HepG2 (cell line): ENCODE data around the gene ST6GALNAC6. TPM values are rescaled to one million over a fixed set of nuclear protein-coding genes. Genes with fewer than 3 reads are reported as not detected.

Source experiments
- FOSL2 ChIP-seq: sonication (generic); formaldehyde crosslinking; IDR thresholded peaks from 2 replicates; pipeline ENCODE4 v1.4.0; 2020; ENCODE audit warnings: missing genetic modification reagents
- MAFK ChIP-seq, 2 experiments: IDR thresholded peaks in 1 of 2; conservative IDR thresholded peaks in 1 of 2; 2 replicates each; pipeline ENCODE4 v1.6.1; 2011; ENCODE audit warnings: improper control_type of control experiment in 2 of 2, low read length in 2 of 2
- NR2F2 ChIP-seq: IDR thresholded peaks from 2 replicates; pipeline ENCODE4 v1.6.1; 2012; ENCODE audit warnings: low read depth, inconsistent platforms, borderline replicate concordance
- PPARG ChIP-seq: conservative IDR thresholded peaks from 2 replicates; pipeline ENCODE4 v1.6.1; 2016; ENCODE audit warnings: missing biosample characterization, missing genetic modification reagents
- RAD51 ChIP-seq: fragments of 450-650 bp; IDR thresholded peaks from 2 replicates; pipeline ENCODE4 v1.6.1; 2016; ENCODE audit warnings: borderline replicate concordance
- REL ChIP-seq: sonication (generic); formaldehyde crosslinking; conservative IDR thresholded peaks from 2 replicates; pipeline ENCODE4 v1.8.0; 2022; ENCODE audit warnings: mild to moderate bottlenecking, missing genetic modification reagents, moderate library complexity
- RFXANK ChIP-seq: IDR thresholded peaks from 2 replicates; pipeline ENCODE4 v1.6.1; 2016
- RXRB ChIP-seq: IDR thresholded peaks from 2 replicates; pipeline ENCODE4 v1.6.1; 2016; ENCODE audit warnings: borderline replicate concordance, missing genetic modification reagents, missing compliant biosample characterization
- SKI ChIP-seq: fragments of 450-650 bp; IDR thresholded peaks from one replicate; pipeline ENCODE4 v1.6.1; 2018; ENCODE audit warnings: mild to moderate bottlenecking; ENCODE audit not compliant: partially characterized antibody
- STAG1 ChIP-seq: sonication (generic); formaldehyde crosslinking; IDR thresholded peaks from 2 replicates; pipeline ENCODE4 v1.4.0; 2020; ENCODE audit warnings: missing genetic modification reagents
- ZBTB3 ChIP-seq: sonication (generic); formaldehyde crosslinking; IDR thresholded peaks from 2 replicates; pipeline ENCODE4 v1.4.0; 2020; ENCODE audit warnings: low read depth, mild to moderate bottlenecking, moderate library complexity, missing genetic modification reagents, borderline replicate concordance
- ZNF124 ChIP-seq: sonication (generic); formaldehyde crosslinking; IDR thresholded peaks from 2 replicates; pipeline ENCODE4 v1.4.0; 2020; ENCODE audit warnings: missing genetic modification reagents
- ZNF790 ChIP-seq: sonication (generic); formaldehyde crosslinking; IDR thresholded peaks from 2 replicates; pipeline ENCODE4 v1.8.0; 2022; ENCODE audit warnings: missing genetic modification reagents, mild to moderate bottlenecking, borderline replicate concordance
- polyA plus RNA-seq, 8 experiments: library from polyadenylated mRNA; depleted of rRNA in 3 of 8; stranded (reverse) in 7 of 8; unstranded in 1 of 8; fragments of >200 nt; fragmentation: Illumina TruSeq in 4 of 8; extraction: Trizol in 4 of 8; gene quantifications; 2 replicates each; pipeline versions ENCODE4 v1.2.1 to v1.2.3, GENCODE V29; 2011 to 2016; ENCODE audit warnings: low read depth in 4 of 8, missing spikeins in 1 of 8, mixed read lengths in 1 of 8; ENCODE audit not compliant: insufficient read depth in 1 of 8
- total RNA-seq, 5 experiments: library from RNA; depleted of rRNA; stranded (reverse); fragments of >200 nt; fragmentation: Illumina TruSeq; extraction: Trizol; gene quantifications; 2 replicates each; pipeline ENCODE4 v1.2.3, GENCODE V29; 2016; ENCODE audit warnings: low read depth in 1 of 5
- TF ChIP-seq, protein P1 (sequence below): sonication (generic); formaldehyde crosslinking; IDR thresholded peaks from 2 replicates; pipeline ENCODE4 v1.4.0; 2020; ENCODE audit warnings: mild to moderate bottlenecking, missing genetic modification reagents, borderline replicate concordance
- TF ChIP-seq, protein P2 (sequence below), 2 experiments: sonication (generic) in 1 of 2; formaldehyde crosslinking in 1 of 2; IDR thresholded peaks; 2 replicates each; pipeline versions ENCODE4 v1.5.1 to v1.6.1; 2011 to 2020; ENCODE audit warnings: borderline replicate concordance in 1 of 2, low read depth in 1 of 2, low read length in 1 of 2, mild to moderate bottlenecking in 1 of 2, missing genetic modification reagents in 1 of 2, moderate library complexity in 1 of 2
- TF ChIP-seq, protein P3 (sequence below): sonication (generic); formaldehyde crosslinking; IDR thresholded peaks from 2 replicates; pipeline ENCODE4 v1.4.0; 2020; ENCODE audit warnings: missing genetic modification reagents, borderline replicate concordance
- TF ChIP-seq, protein P4 (sequence below): sonication (generic); IDR thresholded peaks from 2 replicates; pipeline ENCODE4 v1.6.1; 2016; ENCODE audit warnings: low read depth, borderline replicate concordance

ST6GALNAC6 gene
- total and polyA plus RNA-seq, 2 of the 13 experiments (the other 11 are each of a cell fraction or from before 2014, with no cell fraction given): 18.5 to 65.4 TPM

DNA sequence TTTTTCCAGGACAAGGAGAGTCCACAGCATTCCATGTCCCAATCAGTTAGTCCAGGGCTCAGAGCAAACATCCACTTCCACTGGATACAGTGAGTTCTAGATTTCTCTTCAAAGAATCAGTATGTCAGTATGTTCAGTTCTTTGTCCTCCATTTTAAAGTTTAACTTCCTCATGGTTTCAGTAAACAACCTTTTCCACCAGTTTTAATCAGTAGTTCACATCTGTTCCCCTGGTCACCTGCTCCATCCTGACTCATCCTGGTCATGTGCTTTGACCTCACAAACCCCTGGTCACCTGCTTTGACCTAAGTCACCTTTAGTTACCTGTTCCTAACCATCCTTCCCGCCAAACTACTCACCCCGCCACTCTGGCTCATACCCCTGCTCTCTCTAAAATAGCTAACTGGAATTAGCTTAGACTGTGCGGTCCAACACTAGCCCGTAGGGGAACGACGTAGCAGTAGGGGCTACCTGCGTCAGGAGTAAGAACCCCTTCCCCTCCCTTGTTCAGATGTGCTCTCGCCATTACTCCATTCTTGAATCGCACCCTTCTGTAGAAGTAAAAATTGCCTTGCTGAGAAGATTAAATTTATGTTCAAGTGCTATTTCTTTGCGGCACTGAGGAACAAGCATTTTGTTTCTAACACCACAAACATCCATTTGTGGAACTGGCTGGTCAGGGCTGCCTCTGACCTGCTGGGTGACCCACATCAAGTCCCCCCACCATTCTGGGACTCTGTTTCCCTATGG is 50.5 kb downstream of the ST6GALNAC6 start (continued):
- TF ChIP-seq PPARG (CRISPR knock-in tag) (0 out of 2 replicates have a peak, but pooled peaks have one; percentile 28), ZNF124 (CRISPR knock-in tag) (no peak), REL (no peak), FOSL2 (CRISPR knock-in tag) (peak; percentile 89), RFXANK (CRISPR knock-in tag) (no peak), SKI (no peak), MAFK (conservative IDR thresholded peaks at IDR 0.05 in 1 of 2, IDR thresholded peaks at IDR 0.05 in 1 of 2; ENCODE audit: low read length in 2 of 2) (no peak), ZBTB3 (peak; percentile 84; the same call in 1 of the 2 replicates), RXRB (peak; percentile 82), ZNF790 (CRISPR knock-in tag) (no peak), STAG1 (CRISPR knock-in tag) (no peak), NR2F2 (0 out of 2 replicates have a peak, but pooled peaks have one; percentile 32), RAD51 (peak; percentile 43; the same call in 1 of the 2 replicates)
- TF ChIP-seq, protein P1, sequence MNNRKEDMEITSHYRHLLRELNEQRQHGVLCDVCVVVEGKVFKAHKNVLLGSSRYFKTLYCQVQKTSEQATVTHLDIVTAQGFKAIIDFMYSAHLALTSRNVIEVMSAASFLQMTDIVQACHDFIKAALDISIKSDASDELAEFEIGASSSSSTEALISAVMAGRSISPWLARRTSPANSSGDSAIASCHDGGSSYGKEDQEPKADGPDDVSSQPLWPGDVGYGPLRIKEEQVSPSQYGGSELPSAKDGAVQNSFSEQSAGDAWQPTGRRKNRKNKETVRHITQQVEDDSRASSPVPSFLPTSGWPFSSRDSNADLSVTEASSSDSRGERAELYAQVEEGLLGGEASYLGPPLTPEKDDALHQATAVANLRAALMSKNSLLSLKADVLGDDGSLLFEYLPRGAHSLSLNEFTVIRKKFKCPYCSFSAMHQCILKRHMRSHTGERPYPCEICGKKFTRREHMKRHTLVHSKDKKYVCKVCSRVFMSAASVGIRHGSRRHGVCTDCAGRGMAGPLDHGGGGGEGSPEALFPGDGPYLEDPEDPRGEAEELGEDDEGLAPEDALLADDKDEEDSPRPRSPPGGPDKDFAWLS: no peak
- TF ChIP-seq, protein P2, sequence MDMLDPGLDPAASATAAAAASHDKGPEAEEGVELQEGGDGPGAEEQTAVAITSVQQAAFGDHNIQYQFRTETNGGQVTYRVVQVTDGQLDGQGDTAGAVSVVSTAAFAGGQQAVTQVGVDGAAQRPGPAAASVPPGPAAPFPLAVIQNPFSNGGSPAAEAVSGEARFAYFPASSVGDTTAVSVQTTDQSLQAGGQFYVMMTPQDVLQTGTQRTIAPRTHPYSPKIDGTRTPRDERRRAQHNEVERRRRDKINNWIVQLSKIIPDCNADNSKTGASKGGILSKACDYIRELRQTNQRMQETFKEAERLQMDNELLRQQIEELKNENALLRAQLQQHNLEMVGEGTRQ (IDR thresholded peaks at IDR 0.05; ENCODE audit: low read depth, low read length): no peak
- TF ChIP-seq, protein P2 (CRISPR knock-in tag; IDR thresholded peaks at IDR 0.05; ENCODE audit: borderline replicate concordance): 0 out of 2 replicates have a peak, but pooled peaks have one; percentile 38
- TF ChIP-seq, protein P3, sequence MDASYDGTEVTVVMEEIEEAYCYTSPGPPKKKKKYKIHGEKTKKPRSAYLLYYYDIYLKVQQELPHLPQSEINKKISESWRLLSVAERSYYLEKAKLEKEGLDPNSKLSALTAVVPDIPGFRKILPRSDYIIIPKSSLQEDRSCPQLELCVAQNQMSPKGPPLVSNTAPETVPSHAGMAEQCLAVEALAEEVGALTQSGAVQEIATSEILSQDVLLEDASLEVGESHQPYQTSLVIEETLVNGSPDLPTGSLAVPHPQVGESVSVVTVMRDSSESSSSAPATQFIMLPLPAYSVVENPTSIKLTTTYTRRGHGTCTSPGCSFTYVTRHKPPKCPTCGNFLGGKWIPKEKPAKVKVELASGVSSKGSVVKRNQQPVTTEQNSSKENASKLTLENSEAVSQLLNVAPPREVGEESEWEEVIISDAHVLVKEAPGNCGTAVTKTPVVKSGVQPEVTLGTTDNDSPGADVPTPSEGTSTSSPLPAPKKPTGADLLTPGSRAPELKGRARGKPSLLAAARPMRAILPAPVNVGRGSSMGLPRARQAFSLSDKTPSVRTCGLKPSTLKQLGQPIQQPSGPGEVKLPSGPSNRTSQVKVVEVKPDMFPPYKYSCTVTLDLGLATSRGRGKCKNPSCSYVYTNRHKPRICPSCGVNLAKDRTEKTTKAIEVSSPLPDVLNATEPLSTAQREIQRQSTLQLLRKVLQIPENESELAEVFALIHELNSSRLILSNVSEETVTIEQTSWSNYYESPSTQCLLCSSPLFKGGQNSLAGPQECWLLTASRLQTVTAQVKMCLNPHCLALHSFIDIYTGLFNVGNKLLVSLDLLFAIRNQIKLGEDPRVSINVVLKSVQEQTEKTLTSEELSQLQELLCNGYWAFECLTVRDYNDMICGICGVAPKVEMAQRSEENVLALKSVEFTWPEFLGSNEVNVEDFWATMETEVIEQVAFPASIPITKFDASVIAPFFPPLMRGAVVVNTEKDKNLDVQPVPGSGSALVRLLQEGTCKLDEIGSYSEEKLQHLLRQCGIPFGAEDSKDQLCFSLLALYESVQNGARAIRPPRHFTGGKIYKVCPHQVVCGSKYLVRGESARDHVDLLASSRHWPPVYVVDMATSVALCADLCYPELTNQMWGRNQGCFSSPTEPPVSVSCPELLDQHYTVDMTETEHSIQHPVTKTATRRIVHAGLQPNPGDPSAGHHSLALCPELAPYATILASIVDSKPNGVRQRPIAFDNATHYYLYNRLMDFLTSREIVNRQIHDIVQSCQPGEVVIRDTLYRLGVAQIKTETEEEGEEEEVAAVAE (CRISPR knock-in tag): no peak
- TF ChIP-seq, protein P4, sequence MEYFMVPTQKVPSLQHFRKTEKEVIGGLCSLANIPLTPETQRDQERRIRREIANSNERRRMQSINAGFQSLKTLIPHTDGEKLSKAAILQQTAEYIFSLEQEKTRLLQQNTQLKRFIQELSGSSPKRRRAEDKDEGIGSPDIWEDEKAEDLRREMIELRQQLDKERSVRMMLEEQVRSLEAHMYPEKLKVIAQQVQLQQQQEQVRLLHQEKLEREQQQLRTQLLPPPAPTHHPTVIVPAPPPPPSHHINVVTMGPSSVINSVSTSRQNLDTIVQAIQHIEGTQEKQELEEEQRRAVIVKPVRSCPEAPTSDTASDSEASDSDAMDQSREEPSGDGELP: peak; percentile 22; the same call in 1 of the 2 replicates
